IMR-90 (cell line): Measurements from ENCODE around the gene IL16. TPM values are rescaled to one million over a fixed set of nuclear protein-coding genes. Genes with fewer than 3 reads are reported as not detected.

Source experiments
- ATAC-seq: fragments of 200-7000 bp; cut with Tn5 transposase; 2 replicates; pipeline ENCODE4 v1.9.1; 2020; ENCODE audit warnings: low read depth, mild to moderate bottlenecking, moderate library complexity
- BruUV-seq: library from RNA; stranded (reverse); fragments of 400-500 nt; replicated peaks from 2 replicates; lab custom pipeline; 2021; lab: Mats Ljungman, UMichigan
- CTCF ChIA-PET: fragments of 300-600 bp; formaldehyde crosslinking; extraction: SDS; loops from one replicate; lab custom pipeline; 2021; ENCODE audit warnings: antibody characterized with exemption; lab: Yijun Ruan, JAX
- POLR2A ChIA-PET: fragments of 300-600 bp; sonication (Branson Sonifier 250); formaldehyde crosslinking; loops from one replicate; lab custom pipeline; 2022; ENCODE audit warnings: antibody characterized with exemption; ENCODE audit not compliant: unreplicated experiment; lab: Charles Lee
- DNase-seq: peaks from one replicate; pipeline ENCODE4 v3.0.0; 2013
- H2AFZ ChIP-seq: replicated peaks from 2 replicates; pipeline ENCODE3; 2013; ENCODE audit warnings: low read length, mild to moderate bottlenecking; ENCODE audit not compliant: poor library complexity
- H2AK5ac ChIP-seq: 2 replicates; pipeline ENCODE4 v1.6.1; 2013; ENCODE audit warnings: low read depth, low read length, inconsistent platforms
- H2AK9ac ChIP-seq: replicated peaks from 2 replicates; pipeline ENCODE3; 2013; ENCODE audit warnings: mild to moderate bottlenecking, low read depth, low read length, moderate library complexity; ENCODE audit not compliant: poor library complexity
- H2BK120ac ChIP-seq: 2 replicates; pipeline ENCODE4 v1.6.1; 2013; ENCODE audit warnings: low read depth, low read length, inconsistent platforms
- H2BK15ac ChIP-seq: 3 replicates; pipeline ENCODE4 v1.6.1; 2013; ENCODE audit warnings: low read depth, low read length, inconsistent platforms
- H2BK20ac ChIP-seq: 2 replicates; pipeline ENCODE4 v1.6.1; 2013; ENCODE audit warnings: low read depth, mild to moderate bottlenecking, inconsistent platforms, low read length, moderate library complexity
- H2BK5ac ChIP-seq: 2 replicates; pipeline ENCODE4 v1.6.1; 2013; ENCODE audit warnings: mild to moderate bottlenecking, low read depth, low read length, inconsistent platforms; ENCODE audit not compliant: poor library complexity, severe bottlenecking
- H3K14ac ChIP-seq: replicated peaks from 2 replicates; pipeline ENCODE4 v1.6.1; 2013; ENCODE audit warnings: low read depth, low read length, inconsistent platforms
- H3K18ac ChIP-seq: 2 replicates; pipeline ENCODE4 v1.6.1; 2013; ENCODE audit warnings: low read depth, low read length, control low read depth
- H3K23ac ChIP-seq: 2 replicates; pipeline ENCODE4 v1.6.1; 2013; ENCODE audit warnings: low read depth, low read length, inconsistent platforms
- H3K27ac ChIP-seq: 2 replicates; pipeline ENCODE4 v1.5.1; 2013; ENCODE audit warnings: mild to moderate bottlenecking, control low read depth, low read length; ENCODE audit not compliant: insufficient read depth
- H3K27me3 ChIP-seq: 2 replicates; pipeline ENCODE4 v1.6.1; 2013; ENCODE audit warnings: low read length; ENCODE audit not compliant: control insufficient read depth, insufficient read depth
- H3K36me3 ChIP-seq: 2 replicates; pipeline ENCODE4 v1.6.1; 2013; ENCODE audit warnings: low read length, mixed read lengths; ENCODE audit not compliant: control insufficient read depth, insufficient read depth
- H3K4ac ChIP-seq: 2 replicates; pipeline ENCODE4 v1.6.1; 2013; ENCODE audit warnings: low read depth, low read length, inconsistent platforms
- H3K4me1 ChIP-seq: 2 replicates; pipeline ENCODE4 v1.6.1; 2013; ENCODE audit warnings: low read length, mixed read lengths; ENCODE audit not compliant: control insufficient read depth, insufficient read depth
- H3K4me2 ChIP-seq: 2 replicates; pipeline ENCODE4 v1.6.1; 2013; ENCODE audit warnings: low read depth, mild to moderate bottlenecking, control low read depth, low read length, moderate library complexity
- H3K4me3 ChIP-seq: 2 replicates; pipeline ENCODE4 v1.5.1; 2013; ENCODE audit warnings: low read depth, mild to moderate bottlenecking, control low read depth, low read length, moderate library complexity; ENCODE audit not compliant: insufficient read depth
- H3K56ac ChIP-seq: 2 replicates; pipeline ENCODE4 v1.6.1; 2013; ENCODE audit warnings: low read length, inconsistent platforms; ENCODE audit not compliant: insufficient read depth; ENCODE audit errors: extremely low read depth
- H3K79me1 ChIP-seq, 2 experiments: 2 replicates each; pipeline ENCODE4 v1.6.1; 2013; ENCODE audit warnings: low read length in 2 of 2, inconsistent platforms in 1 of 2, low read depth in 1 of 2
- H3K9ac ChIP-seq: 2 replicates; pipeline ENCODE4 v1.6.1; 2013; ENCODE audit warnings: low read depth, low read length, control low read depth
- H3K9me1 ChIP-seq: 2 replicates; pipeline ENCODE4 v1.6.1; 2013; ENCODE audit warnings: low read length, inconsistent platforms; ENCODE audit not compliant: insufficient read depth
- H3K9me3 ChIP-seq: 2 replicates; pipeline ENCODE4 v1.6.1; 2013; ENCODE audit warnings: low read length; ENCODE audit not compliant: control insufficient read depth, insufficient read depth
- H4K20me1 ChIP-seq: 2 replicates; pipeline ENCODE4 v1.6.1; 2013; ENCODE audit warnings: low read length, inconsistent platforms; ENCODE audit not compliant: insufficient read depth
- H4K5ac ChIP-seq: 2 replicates; pipeline ENCODE4 v1.6.1; 2013; ENCODE audit warnings: mild to moderate bottlenecking, low read depth, low read length, control low read depth
- H4K8ac ChIP-seq, 2 experiments: 2 replicates each; pipeline ENCODE4 v1.6.1; 2013; ENCODE audit warnings: low read depth in 2 of 2, low read length in 2 of 2, control low read depth in 1 of 2, inconsistent platforms in 1 of 2
- H4K91ac ChIP-seq: 2 replicates; pipeline ENCODE4 v1.6.1; 2013; ENCODE audit warnings: low read depth, low read length, inconsistent platforms; ENCODE audit not compliant: insufficient read depth
- CHD1 ChIP-seq: IDR thresholded peaks from 2 replicates; pipeline ENCODE4 v1.6.1; 2012; ENCODE audit warnings: low read depth, low read length, improper control_type of control experiment
- ELK1 ChIP-seq: fragments of 150-350 bp; IDR thresholded peaks from 2 replicates; pipeline ENCODE4 v1.6.1; 2016; ENCODE audit warnings: low read depth, mild to moderate bottlenecking, low read length, moderate library complexity, borderline replicate concordance
- MXI1 ChIP-seq: IDR thresholded peaks from 2 replicates; pipeline ENCODE4 v1.6.1; 2012; ENCODE audit warnings: low read depth, mild to moderate bottlenecking, low read length, moderate library complexity, borderline replicate concordance
- NFE2L2 ChIP-seq: fragments of 150-350 bp; IDR thresholded peaks from 2 replicates; pipeline ENCODE4 v1.6.1; 2016; ENCODE audit warnings: low read depth, mild to moderate bottlenecking, low read length
- SMC3 ChIP-seq: fragments of 150-350 bp; IDR thresholded peaks from 2 replicates; pipeline ENCODE4 v1.6.1; 2016; ENCODE audit warnings: low read depth, mild to moderate bottlenecking, antibody characterized with exemption, low read length, moderate library complexity
- WGBS, 2 experiments: methylation state at CpG; one replicate each; pipeline versions ENCODE4 v1.1.5 to v1.1.7; 2013; ENCODE audit warnings: missing lambda C conversion rate in 2 of 2; ENCODE audit not compliant: insufficient read length in 1 of 2; ENCODE audit errors: extremely low coverage in 2 of 2; 5-methylcytosine and 5-hydroxymethylcytosine counted together
- dilution Hi-C: fragments of 300-500 bp; cut with HindIII; formaldehyde crosslinking; loops from one replicate; pipeline ENCODE4 v1.14.3; 2018; ENCODE audit warnings: low sequenced_read_pairs; ENCODE audit not compliant: unreplicated experiment
- in situ Hi-C: fragments of 300-500 bp; cut with MboI; formaldehyde crosslinking; loops from 3 replicates; pipeline ENCODE4 v1.14.3; 2019; ENCODE audit warnings: low sequenced_read_pairs, inconsistent platforms, mixed read lengths
- intact Hi-C: fragments of 100-400 bp; cut with micrococcal nuclease; formaldehyde crosslinking; loops from 2 replicates; pipeline ENCODE4 v1.10.0; 2022
- polyA plus RNA-seq, 3 experiments: library from polyadenylated mRNA; depleted of rRNA; stranded (reverse); fragments of >200 nt; gene quantifications; 2 replicates each; pipeline ENCODE4 v1.2.3, GENCODE V29; 2012; ENCODE audit warnings: low replicate concordance in 1 of 3
- total RNA-seq: library from RNA; depleted of rRNA; stranded (reverse); fragments of >200 nt; gene quantifications from 2 replicates; pipeline ENCODE4 v1.2.3, GENCODE V29; 2012

The IL16 gene
- total and polyA plus RNA-seq, 2 of the 4 experiments (the other 2 are of a cell fraction) = 0.18 to 0.27 TPM

GRCh38 chr15:81286621-81287121, 90.0 kb downstream of the IL16 start:
- no peak overlapping the region for H3K4me2 ChIP-seq
- peaks cover 13% of the 10 kb centered on the region; the same call in 1 of the 2 replicates for H3K36me3 ChIP-seq
- H2BK5ac ChIP-seq = no peak overlapping the region
- H3K56ac ChIP-seq = no peak overlapping the region
- no peaks in the 10 kb centered on the region for H3K4me1 ChIP-seq
- H3K23ac ChIP-seq = no peak overlapping the region
- intact Hi-C loops (no loop called here), in situ Hi-C loops (no loop called here), dilution Hi-C loops (no loop called here)
- DNase-seq (no peak), ATAC-seq (no peak)
- H2BK20ac ChIP-seq = no peak overlapping the region
- 0 out of 2 replicates have a peak, but pooled peaks cover 3% of the 10 kb centered on the region for H3K9me1 ChIP-seq
- BruUV-seq = no TSS peak
- no peak overlapping the region for H3K4me3 ChIP-seq
- no peak overlapping the region for H3K9ac ChIP-seq
- no peaks in the 10 kb centered on the region for H4K20me1 ChIP-seq
- no peak overlapping the region for H2BK120ac ChIP-seq
- no peak overlapping the region for H4K8ac ChIP-seq
- no peak overlapping the region for H3K4ac ChIP-seq
- no peak overlapping the region for H3K18ac ChIP-seq
- H2AFZ ChIP-seq = no peak overlapping the region
- no peaks in the 10 kb centered on the region for H3K9me3 ChIP-seq
- no peak overlapping the region for H2AK9ac ChIP-seq
- H3K79me1 ChIP-seq = no peaks in the 10 kb centered on the region
- ChIA-PET POLR2A (no interaction called here), CTCF (interaction anchor here (0.8 kb wide), 1 partner anchor 20 kb away, joined by 3 read pairs; no protein-coding TSS in a partner anchor)
- no peak overlapping the region for H2BK15ac ChIP-seq
- TF ChIP-seq MXI1 = no peak
- TF ChIP-seq NFE2L2 = no peak
- TF ChIP-seq CHD1 = no peak
- TF ChIP-seq ELK1 = no peak
- no peak for TF ChIP-seq SMC3
- H3K27ac ChIP-seq = no peak overlapping the region
- no CpG with 5 or more reads among the region's 2 CpGs for WGBS, 2 experiments
- no peaks in the 10 kb centered on the region for H3K27me3 ChIP-seq
- H2AK5ac ChIP-seq = no peak overlapping the region
- no peak overlapping the region for H4K5ac ChIP-seq
- H4K91ac ChIP-seq = no peak overlapping the region
- no peak overlapping the region for H3K14ac ChIP-seq
